ENCODE data around the gene FRMD5.
"Not testable (repeated sequence)": the region's sequence is repeated elsewhere in the genome, so short reads cannot be mapped to it uniquely, and the experiment has no call there.

FRMD5 gene

GRCh38 chr15:44034334-44034733 lies 160.7 kb downstream of the FRMD5 start:
- DNase-seq (ENCODE audit: extremely low read depth, low read depth) = no peak
- H3K4me3 ChIP-seq (replicated peaks; ENCODE audit: low read depth, low read length) = no peak overlapping the region
- TF ChIP-seq, protein P1, sequence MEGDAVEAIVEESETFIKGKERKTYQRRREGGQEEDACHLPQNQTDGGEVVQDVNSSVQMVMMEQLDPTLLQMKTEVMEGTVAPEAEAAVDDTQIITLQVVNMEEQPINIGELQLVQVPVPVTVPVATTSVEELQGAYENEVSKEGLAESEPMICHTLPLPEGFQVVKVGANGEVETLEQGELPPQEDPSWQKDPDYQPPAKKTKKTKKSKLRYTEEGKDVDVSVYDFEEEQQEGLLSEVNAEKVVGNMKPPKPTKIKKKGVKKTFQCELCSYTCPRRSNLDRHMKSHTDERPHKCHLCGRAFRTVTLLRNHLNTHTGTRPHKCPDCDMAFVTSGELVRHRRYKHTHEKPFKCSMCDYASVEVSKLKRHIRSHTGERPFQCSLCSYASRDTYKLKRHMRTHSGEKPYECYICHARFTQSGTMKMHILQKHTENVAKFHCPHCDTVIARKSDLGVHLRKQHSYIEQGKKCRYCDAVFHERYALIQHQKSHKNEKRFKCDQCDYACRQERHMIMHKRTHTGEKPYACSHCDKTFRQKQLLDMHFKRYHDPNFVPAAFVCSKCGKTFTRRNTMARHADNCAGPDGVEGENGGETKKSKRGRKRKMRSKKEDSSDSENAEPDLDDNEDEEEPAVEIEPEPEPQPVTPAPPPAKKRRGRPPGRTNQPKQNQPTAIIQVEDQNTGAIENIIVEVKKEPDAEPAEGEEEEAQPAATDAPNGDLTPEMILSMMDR (IDR thresholded peaks at IDR 0.05; ENCODE audit: low read depth, low read length, missing control alignments) = no peak

DNA sequence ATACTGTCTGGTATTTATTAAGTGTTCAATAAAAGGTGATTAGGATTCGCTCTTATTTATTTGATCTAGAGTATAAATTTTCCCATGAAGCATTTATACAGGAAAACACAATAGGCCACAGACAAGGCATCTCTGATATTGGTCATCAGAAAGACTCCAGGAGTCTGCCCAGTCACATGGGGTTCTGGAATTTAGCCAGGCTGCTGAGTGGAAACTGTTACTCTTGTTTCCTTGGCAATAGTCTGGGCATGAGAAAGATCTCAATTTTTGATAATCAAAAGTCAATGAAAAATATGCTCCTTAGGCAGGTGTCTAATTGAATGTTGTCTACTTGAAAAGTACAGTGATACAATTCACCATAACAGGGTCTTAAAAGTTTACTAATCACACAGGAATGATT lies 161.2 kb downstream of the FRMD5 start:
- DNase-seq (ENCODE audit: extremely low read depth, low read depth) = peak; percentile 33
- TF ChIP-seq, protein P1 (IDR thresholded peaks at IDR 0.05; ENCODE audit: low read depth, low read length, missing control alignments) = no peak
- no peak overlapping the region for H3K4me3 ChIP-seq (replicated peaks; ENCODE audit: low read depth, low read length)

DNA sequence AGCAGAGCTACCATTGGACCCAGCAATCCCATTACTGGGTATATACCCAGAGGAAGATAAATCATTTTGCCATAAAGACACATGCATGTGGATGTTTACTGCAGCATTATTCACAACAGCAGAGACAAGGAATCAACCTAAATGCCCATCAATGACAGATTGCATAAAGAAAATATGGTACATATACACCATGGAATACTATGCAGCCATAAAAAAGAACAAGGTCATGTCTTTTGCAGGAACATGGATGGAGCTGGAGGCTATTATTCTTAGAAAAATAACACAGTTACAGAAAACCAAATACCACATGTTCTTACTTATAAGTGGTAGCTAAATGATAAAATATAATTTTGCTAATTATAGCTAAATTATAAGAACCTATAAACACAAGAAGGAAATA lies 162.3 kb downstream of the FRMD5 start:
- H3K4me3 ChIP-seq (replicated peaks; ENCODE audit: low read depth, low read length); DNase-seq (ENCODE audit: extremely low read depth, low read depth): not testable (repeated sequence)

GRCh38 chr15:44029940-44030568 lies 165.0 kb downstream of the FRMD5 start:
- TF ChIP-seq, protein P1 (IDR thresholded peaks at IDR 0.05; ENCODE audit: low read depth, low read length, missing control alignments) = no peak
- DNase-seq (ENCODE audit: extremely low read depth, low read depth) = no peak
- H3K4me3 ChIP-seq (replicated peaks; ENCODE audit: low read depth, low read length) = no peak overlapping the region

- H3K4me3 ChIP-seq (replicated peaks; ENCODE audit: low read depth, low read length) = no peak overlapping the region
- no peak for DNase-seq (ENCODE audit: extremely low read depth, low read depth)
- TF ChIP-seq, protein P1 (IDR thresholded peaks at IDR 0.05; ENCODE audit: low read depth, low read length, missing control alignments) = no peak
These were observed 166.1 kb downstream of the FRMD5 start for GRCh38 chr15:44029003-44029402.

DNA sequence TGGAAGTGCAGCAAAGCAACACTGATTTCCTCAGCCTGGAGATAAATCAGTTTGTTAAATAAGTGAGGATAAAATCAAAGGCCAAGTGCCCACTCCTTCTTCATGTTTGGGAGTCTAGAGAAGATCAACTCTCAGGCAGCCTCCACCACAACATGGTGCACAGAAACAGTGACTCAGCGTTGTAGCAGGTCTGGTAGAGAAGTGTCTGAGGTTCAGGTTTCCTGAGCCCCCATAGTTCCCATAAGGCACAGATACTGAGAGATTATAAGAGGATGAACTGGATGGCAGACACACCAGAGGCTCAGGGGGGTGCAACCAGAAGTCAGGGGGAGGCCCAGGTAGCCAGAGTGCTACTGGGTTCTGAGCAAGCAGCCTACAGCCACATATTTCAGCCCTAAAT lies 166.7 kb downstream of the FRMD5 start:
- TF ChIP-seq, protein P1 (IDR thresholded peaks at IDR 0.05; ENCODE audit: low read depth, low read length, missing control alignments) = no peak
- no peak overlapping the region for H3K4me3 ChIP-seq (replicated peaks; ENCODE audit: low read depth, low read length)
- no peak for DNase-seq (ENCODE audit: extremely low read depth, low read depth)

DNA sequence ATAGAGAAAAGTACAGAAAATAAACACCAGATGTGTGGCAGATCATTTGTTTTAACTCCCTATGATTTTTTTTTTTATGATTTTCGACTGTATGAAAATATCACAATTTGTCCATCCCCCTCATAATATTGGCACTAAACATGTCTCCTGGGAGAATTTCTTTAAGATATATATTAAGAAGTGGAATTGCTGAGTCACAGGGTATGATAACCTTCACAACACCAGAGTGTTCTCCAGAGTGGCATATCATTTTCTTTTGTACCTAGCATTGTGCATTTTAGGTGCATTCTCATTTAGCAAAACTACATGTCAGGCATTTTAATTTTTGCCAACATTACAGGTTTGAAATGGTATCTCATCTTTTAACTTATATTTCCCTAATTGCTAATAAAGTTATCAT lies 170.9 kb downstream of the FRMD5 start:
- H3K4me3 ChIP-seq (replicated peaks; ENCODE audit: low read depth, low read length) = no peak overlapping the region
- no peak for DNase-seq (ENCODE audit: extremely low read depth, low read depth)
- TF ChIP-seq, protein P1 (IDR thresholded peaks at IDR 0.05; ENCODE audit: low read depth, low read length, missing control alignments) = no peak
